ENCODE measurements around the gene PELI2. TPM values are rescaled to one million over a fixed set of nuclear protein-coding genes. Genes with fewer than 3 reads are reported as not detected.
A peak's percentile ranks its signal among the peaks of the same experiment; 100 is the strongest.

Gene PELI2
- total RNA-seq, 1 experiment from 2014 or later = 23.5 TPM

GRCh38 chr14:56185992-56186391 lies 67.8 kb downstream of the PELI2 start (continued):
- TF ChIP-seq MAX (CRISPR knock-in tag; IDR thresholded peaks at IDR 0.05) = no peak
- TF ChIP-seq ATF6 (CRISPR knock-in tag; IDR thresholded peaks at IDR 0.05) = no peak
- TF ChIP-seq FOXP1 (CRISPR knock-in tag; IDR thresholded peaks at IDR 0.05; ENCODE audit: borderline replicate concordance) = no peak

GRCh38 chr14:56187736-56188135 lies 69.5 kb downstream of the PELI2 start:
- Mint-ChIP-seq H3K9me3 (peaks cover 6% of the 10 kb centered on the region; the same call in 1 of the 2 replicates), H3K27me3 (ENCODE audit: low read depth) (no peaks in the 10 kb centered on the region), H3K4me3 (no peak overlapping the region), H3K36me3 (no peaks in the 10 kb centered on the region), H3K4me1 (peaks cover 18% of the 10 kb centered on the region), H3K27ac (0 out of 2 replicates have a peak overlapping the region, but pooled peaks have one; percentile 26)
- ChIA-PET CTCF (no interaction called here), POLR2A (no interaction called here)
- ATAC-seq = peak; percentile 38; the same call in 1 of the 2 replicates
- no peak for DNase-seq (ENCODE audit: low spot score)
- TF ChIP-seq CBFB (CRISPR knock-in tag; IDR thresholded peaks at IDR 0.05; ENCODE audit: low read depth) (no peak), ELF4 (CRISPR knock-in tag; IDR thresholded peaks at IDR 0.05; ENCODE audit: low read depth) (no peak), ATF6 (CRISPR knock-in tag; IDR thresholded peaks at IDR 0.05) (no peak), IRF2 (CRISPR knock-in tag; IDR thresholded peaks at IDR 0.05; ENCODE audit: borderline replicate concordance, low read depth) (no peak), EMX1 (CRISPR knock-in tag; IDR thresholded peaks at IDR 0.05) (no peak), JAZF1 (CRISPR knock-in tag; IDR thresholded peaks at IDR 0.05) (no peak)

GRCh38 chr14:56189307-56189706 lies 71.1 kb downstream of the PELI2 start:
- Mint-ChIP-seq H3K9me3 (peaks cover 6% of the 10 kb centered on the region; the same call in 1 of the 2 replicates), H3K36me3 (no peaks in the 10 kb centered on the region), H3K27ac (no peak overlapping the region), H3K4me1 (peaks cover 25% of the 10 kb centered on the region), H3K4me3 (no peak overlapping the region), H3K27me3 (ENCODE audit: low read depth) (no peaks in the 10 kb centered on the region)
- DNase-seq (ENCODE audit: low spot score) = no peak
- ChIA-PET CTCF (interaction anchor here (0.5 kb wide), 1 partner anchor 1338 kb away, joined by 3 read pairs; no protein-coding TSS in a partner anchor), POLR2A (no interaction called here)
- TF ChIP-seq FOXJ3 (CRISPR knock-in tag; IDR thresholded peaks at IDR 0.05; ENCODE audit: borderline replicate concordance) (no peak), MLX (CRISPR knock-in tag; IDR thresholded peaks at IDR 0.05) (no peak), CDX4 (CRISPR knock-in tag; IDR thresholded peaks at IDR 0.05; ENCODE audit: borderline replicate concordance) (no peak), NFATC4 (CRISPR knock-in tag; IDR thresholded peaks at IDR 0.05) (no peak), ZNF423 (CRISPR knock-in tag; IDR thresholded peaks at IDR 0.05) (no peak), ESRRA (CRISPR knock-in tag; IDR thresholded peaks at IDR 0.05; ENCODE audit: borderline replicate concordance) (no peak), E2F4 (CRISPR knock-in tag; IDR thresholded peaks at IDR 0.05; ENCODE audit: borderline replicate concordance, low read depth) (no peak), HMGA2 (CRISPR knock-in tag; IDR thresholded peaks at IDR 0.05) (no peak), RELA (CRISPR knock-in tag; IDR thresholded peaks at IDR 0.05; ENCODE audit: borderline replicate concordance) (no peak), JAZF1 (CRISPR knock-in tag; IDR thresholded peaks at IDR 0.05) (no peak), E2F1 (CRISPR knock-in tag; IDR thresholded peaks at IDR 0.05) (no peak), USF1 (CRISPR knock-in tag; IDR thresholded peaks at IDR 0.05) (no peak), PRDM15 (CRISPR knock-in tag; IDR thresholded peaks at IDR 0.05) (no peak), ETV6 (CRISPR knock-in tag; IDR thresholded peaks at IDR 0.05) (no peak)
- no peak for ATAC-seq

All from WTC11 (cell line).